ENCODE data around the gene SCN3B. TPM values are rescaled to one million over a fixed set of nuclear protein-coding genes. Genes with fewer than 3 reads are reported as not detected.

SCN3B gene
- total RNA-seq, 1 experiment from 2014 or later: not detected

- POLR2A ChIA-PET (ENCODE audit: unreplicated experiment): interaction anchor here (0.6 kb wide), 1 partner anchor 563 kb away, joined by 6 read pairs; no protein-coding TSS in a partner anchor
- Histone ChIP-seq H3K27me3 (ENCODE audit: insufficient read depth, low read depth) (no peaks in the 10 kb centered on the region), H4K20me1 (ENCODE audit: insufficient read depth) (peaks cover 6% of the 10 kb centered on the region; the same call in 1 of the 2 replicates), H3K4me3 (no peak overlapping the region), H3K79me2 (ENCODE audit: low read depth) (no peaks in the 10 kb centered on the region), H2AFZ (no peak overlapping the region), H3K36me3 (ENCODE audit: low read depth) (no peaks in the 10 kb centered on the region), H3F3A (ENCODE audit: insufficient read depth, low read depth) (peaks cover 11% of the 10 kb centered on the region; the same call in 1 of the 2 replicates), H3K9me3 (ENCODE audit: insufficient read depth, low read depth) (no peaks in the 10 kb centered on the region), H3K9me2 (ENCODE audit: insufficient read depth) (no peaks in the 10 kb centered on the region), H3K27ac (no peak overlapping the region), H3K4me2 (no peak overlapping the region), H3K4me1 (replicated peaks; ENCODE audit: insufficient read depth) (peaks cover 7% of the 10 kb centered on the region)
- no peak for DNase-seq
- TF ChIP-seq CTCF (conservative IDR thresholded peaks at IDR 0.05) (no peak), EZH2 (IDR thresholded peaks at IDR 0.05; ENCODE audit: low read depth) (no peak)
- no TSS peak for BruUV-seq (replicated peaks)
- CTCF ChIA-PET: no interaction called here
- intact Hi-C loops (cut with micrococcal nuclease; ENCODE audit: unreplicated experiment): no loop called here
Observed at GRCh38 chr11:123585206-123585605, 69.2 kb downstream of the SCN3B start.

GRCh38 chr11:123584737-123585136 is 69.7 kb downstream of the SCN3B start:
- CTCF ChIA-PET: no interaction called here
- Histone ChIP-seq H3K4me3 (no peak overlapping the region), H3K9me3 (ENCODE audit: insufficient read depth, low read depth) (no peaks in the 10 kb centered on the region), H3K27ac (no peak overlapping the region), H3K27me3 (ENCODE audit: insufficient read depth, low read depth) (no peaks in the 10 kb centered on the region), H4K20me1 (ENCODE audit: insufficient read depth) (peaks cover 10% of the 10 kb centered on the region; the same call in 1 of the 2 replicates), H3K4me2 (no peak overlapping the region), H3K9me2 (ENCODE audit: insufficient read depth) (no peaks in the 10 kb centered on the region), H3K36me3 (ENCODE audit: low read depth) (no peaks in the 10 kb centered on the region), H3K79me2 (ENCODE audit: low read depth) (no peaks in the 10 kb centered on the region), H3F3A (ENCODE audit: insufficient read depth, low read depth) (peaks cover 8% of the 10 kb centered on the region; the same call in 1 of the 2 replicates), H3K4me1 (replicated peaks; ENCODE audit: insufficient read depth) (peaks cover 2% of the 10 kb centered on the region), H2AFZ (no peak overlapping the region)
- POLR2A ChIA-PET (ENCODE audit: unreplicated experiment): no interaction called here
- BruUV-seq (replicated peaks): no TSS peak
- TF ChIP-seq EZH2 (IDR thresholded peaks at IDR 0.05; ENCODE audit: low read depth) (no peak), CTCF (conservative IDR thresholded peaks at IDR 0.05) (no peak)
- no peak for DNase-seq
- intact Hi-C loops (cut with micrococcal nuclease; ENCODE audit: unreplicated experiment): no loop called here

- no TSS peak for BruUV-seq (replicated peaks)
- Histone ChIP-seq H4K20me1 (ENCODE audit: insufficient read depth) (peaks cover 10% of the 10 kb centered on the region; the same call in 1 of the 2 replicates), H3K4me3 (no peak overlapping the region), H3K27ac (no peak overlapping the region), H3K9me2 (ENCODE audit: insufficient read depth) (no peaks in the 10 kb centered on the region), H3K4me1 (replicated peaks; ENCODE audit: insufficient read depth) (no peaks in the 10 kb centered on the region), H3K27me3 (ENCODE audit: insufficient read depth, low read depth) (no peaks in the 10 kb centered on the region), H3K4me2 (no peak overlapping the region), H3K9me3 (ENCODE audit: insufficient read depth, low read depth) (no peaks in the 10 kb centered on the region), H3F3A (ENCODE audit: insufficient read depth, low read depth) (peaks cover 7% of the 10 kb centered on the region; the same call in 1 of the 2 replicates), H3K36me3 (ENCODE audit: low read depth) (no peaks in the 10 kb centered on the region), H3K79me2 (ENCODE audit: low read depth) (no peaks in the 10 kb centered on the region), H2AFZ (no peak overlapping the region)
- intact Hi-C loops (cut with micrococcal nuclease; ENCODE audit: unreplicated experiment): no loop called here
- POLR2A ChIA-PET (ENCODE audit: unreplicated experiment): no interaction called here
- DNase-seq: no peak
- CTCF ChIA-PET: no interaction called here
- TF ChIP-seq CTCF (conservative IDR thresholded peaks at IDR 0.05) (no peak), EZH2 (IDR thresholded peaks at IDR 0.05; ENCODE audit: low read depth) (no peak)
Observed at GRCh38 chr11:123584186-123584585, 70.2 kb downstream of the SCN3B start.
